HUES6 (cell line): Measurements from ENCODE around the gene ARPC1A.
"Not testable (repeated sequence)": the region's sequence is repeated elsewhere in the genome, so short reads cannot be mapped to it uniquely, and the experiment has no call there.

Source experiments
- H3K27ac ChIP-seq: 2 replicates; pipeline ENCODE4 v1.7.0; 2013; ENCODE audit warnings: low read depth, mild to moderate bottlenecking, low read length, inconsistent platforms
- H3K27me3 ChIP-seq: 2 replicates; pipeline ENCODE4 v1.6.1; 2013; ENCODE audit warnings: low read length; ENCODE audit not compliant: control insufficient read depth, insufficient read depth
- H3K36me3 ChIP-seq: 2 replicates; pipeline ENCODE4 v1.6.1; 2013; ENCODE audit warnings: low read length; ENCODE audit not compliant: control insufficient read depth, insufficient read depth
- H3K4me1 ChIP-seq: 2 replicates; pipeline ENCODE4 v1.6.1; 2013; ENCODE audit warnings: low read length; ENCODE audit not compliant: control insufficient read depth, insufficient read depth
- H3K4me3 ChIP-seq: 2 replicates; pipeline ENCODE4 v1.5.1; 2013; ENCODE audit warnings: low read depth, low read length
- H3K9ac ChIP-seq: one replicate; pipeline ENCODE4 v1.6.1; 2013; ENCODE audit warnings: mild to moderate bottlenecking, low read length
- H3K9me3 ChIP-seq: 2 replicates; pipeline ENCODE4 v1.6.1; 2013; ENCODE audit warnings: low read depth, low read length; ENCODE audit not compliant: control insufficient read depth, insufficient read depth

ARPC1A gene

DNA sequence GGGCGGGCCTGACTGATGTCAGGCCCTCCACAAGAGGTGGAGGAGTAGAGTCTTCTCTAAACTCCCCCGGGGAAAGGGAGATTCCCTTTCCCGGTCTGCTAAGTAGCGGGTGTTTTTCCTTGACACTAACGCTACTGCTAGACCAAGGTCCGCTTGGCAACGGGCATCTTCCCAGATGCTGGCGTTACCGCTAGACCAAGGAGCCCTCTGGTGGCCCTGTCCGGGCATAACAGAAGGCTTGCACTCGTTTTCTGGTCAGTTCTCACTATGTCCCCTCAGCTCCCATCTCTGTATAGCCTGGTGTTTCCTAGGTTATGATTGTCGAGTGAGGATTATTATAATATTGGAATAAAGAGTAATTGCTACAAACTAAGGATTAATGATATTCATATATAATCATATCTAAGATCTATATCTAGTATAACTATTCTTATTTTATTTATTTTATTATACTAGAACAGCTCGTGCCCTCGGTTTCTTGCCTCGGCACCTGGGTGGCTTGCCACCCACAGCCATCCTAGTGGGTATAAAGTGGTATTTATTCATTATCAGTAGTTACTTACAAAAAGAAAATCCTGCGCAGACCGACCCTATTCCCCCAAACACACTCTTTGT is 89.9 kb downstream of the ARPC1A start:
- H3K9ac ChIP-seq, H3K27me3 ChIP-seq, H3K4me3 ChIP-seq, H3K4me1 ChIP-seq, H3K27ac ChIP-seq, H3K9me3 ChIP-seq: not testable (repeated sequence)
- peaks cover 92% of the 10 kb centered on the region for H3K36me3 ChIP-seq
